Type B pancreatic cell (in vitro differentiated cells): Measurements from ENCODE around the gene KRTAP5-3. TPM values are rescaled to one million over a fixed set of nuclear protein-coding genes. Genes with fewer than 3 reads are reported as not detected.
A peak's percentile ranks its signal among the peaks of the same experiment; 100 is the strongest.

ENCODE experiments used
- DNase-seq: peaks from one replicate; pipeline ENCODE4 v3.0.0; 2021; ENCODE audit warnings: mixed read lengths; ENCODE audit not compliant: unreplicated experiment; ENCODE audit errors: extremely low spot score
- H3K27ac Mint-ChIP-seq: 2 replicates; pipeline ENCODE4 v1.8.0; 2021; ENCODE audit warnings: mild to moderate bottlenecking, mixed read lengths
- H3K27me3 Mint-ChIP-seq: 2 replicates; pipeline ENCODE4 v1.8.0; 2021; ENCODE audit warnings: mixed read lengths
- H3K36me3 Mint-ChIP-seq: 2 replicates; pipeline ENCODE4 v1.8.0; 2021; ENCODE audit warnings: mixed read lengths
- H3K4me1 Mint-ChIP-seq: one replicate; pipeline ENCODE4 v1.8.0; 2021; ENCODE audit warnings: mixed read lengths; ENCODE audit not compliant: unreplicated experiment
- H3K4me3 Mint-ChIP-seq: 2 replicates; pipeline ENCODE4 v1.8.0; 2021; ENCODE audit warnings: mild to moderate bottlenecking, mixed read lengths
- H3K9me3 Mint-ChIP-seq: 2 replicates; pipeline ENCODE4 v1.8.0; 2021; ENCODE audit warnings: mixed read lengths
- total RNA-seq: library from RNA; stranded (reverse); gene quantifications from 2 replicates; pipeline ENCODE4 v1.2.1, GENCODE V29; 2021; ENCODE audit warnings: low replicate concordance
- TF ChIP-seq, protein P1 (sequence below): fragments of 200-600 bp; sonication (generic); conservative IDR thresholded peaks from 2 replicates; pipeline ENCODE4 v1.5.0; 2021; ENCODE audit warnings: antibody characterized with exemption, mild to moderate bottlenecking

Gene KRTAP5-3
- total RNA-seq, 1 donor from 2014 or later = not detected

GRCh38 chr11:1570896-1571759, 37.1 kb downstream of the KRTAP5-3 start:
- peaks cover 31% of the 10 kb centered on the region for H3K27me3 Mint-ChIP-seq
- H3K36me3 Mint-ChIP-seq = no peaks in the 10 kb centered on the region
- no peaks in the 10 kb centered on the region for H3K9me3 Mint-ChIP-seq
- H3K27ac Mint-ChIP-seq = peak overlapping the region; percentile 84
- peak overlapping the region; percentile 74 for H3K4me3 Mint-ChIP-seq
- TF ChIP-seq, protein P1, sequence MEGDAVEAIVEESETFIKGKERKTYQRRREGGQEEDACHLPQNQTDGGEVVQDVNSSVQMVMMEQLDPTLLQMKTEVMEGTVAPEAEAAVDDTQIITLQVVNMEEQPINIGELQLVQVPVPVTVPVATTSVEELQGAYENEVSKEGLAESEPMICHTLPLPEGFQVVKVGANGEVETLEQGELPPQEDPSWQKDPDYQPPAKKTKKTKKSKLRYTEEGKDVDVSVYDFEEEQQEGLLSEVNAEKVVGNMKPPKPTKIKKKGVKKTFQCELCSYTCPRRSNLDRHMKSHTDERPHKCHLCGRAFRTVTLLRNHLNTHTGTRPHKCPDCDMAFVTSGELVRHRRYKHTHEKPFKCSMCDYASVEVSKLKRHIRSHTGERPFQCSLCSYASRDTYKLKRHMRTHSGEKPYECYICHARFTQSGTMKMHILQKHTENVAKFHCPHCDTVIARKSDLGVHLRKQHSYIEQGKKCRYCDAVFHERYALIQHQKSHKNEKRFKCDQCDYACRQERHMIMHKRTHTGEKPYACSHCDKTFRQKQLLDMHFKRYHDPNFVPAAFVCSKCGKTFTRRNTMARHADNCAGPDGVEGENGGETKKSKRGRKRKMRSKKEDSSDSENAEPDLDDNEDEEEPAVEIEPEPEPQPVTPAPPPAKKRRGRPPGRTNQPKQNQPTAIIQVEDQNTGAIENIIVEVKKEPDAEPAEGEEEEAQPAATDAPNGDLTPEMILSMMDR = no peak
- peak; percentile 71 for DNase-seq
- H3K4me1 Mint-ChIP-seq = peaks cover 5% of the 10 kb centered on the region

GRCh38 chr11:1570531-1570895, 37.8 kb downstream of the KRTAP5-3 start:
- TF ChIP-seq, protein P1 = no peak
- peak overlapping the region; percentile 84 for H3K27ac Mint-ChIP-seq
- H3K4me3 Mint-ChIP-seq = peak overlapping the region; percentile 74

GRCh38 chr11:1570001-1570453, 38.2 kb downstream of the KRTAP5-3 start:
- H3K9me3 Mint-ChIP-seq = no peaks in the 10 kb centered on the region
- H3K4me1 Mint-ChIP-seq = peaks cover 5% of the 10 kb centered on the region
- DNase-seq = no peak
- H3K27me3 Mint-ChIP-seq = peaks cover 22% of the 10 kb centered on the region
- H3K27ac Mint-ChIP-seq = peak overlapping the region; percentile 84
- H3K36me3 Mint-ChIP-seq = no peaks in the 10 kb centered on the region
- TF ChIP-seq, protein P1 = no peak
- H3K4me3 Mint-ChIP-seq = peak overlapping the region; percentile 74

More at GRCh38 chr11:1570531-1570895, 37.8 kb downstream of the KRTAP5-3 start:
- no peaks in the 10 kb centered on the region for H3K9me3 Mint-ChIP-seq
- H3K4me1 Mint-ChIP-seq = peaks cover 5% of the 10 kb centered on the region
- DNase-seq = no peak
- peaks cover 27% of the 10 kb centered on the region for H3K27me3 Mint-ChIP-seq
- H3K36me3 Mint-ChIP-seq = no peaks in the 10 kb centered on the region

GRCh38 chr11:1569251-1569780, 38.9 kb downstream of the KRTAP5-3 start:
- peaks cover 5% of the 10 kb centered on the region for H3K4me1 Mint-ChIP-seq
- no peaks in the 10 kb centered on the region for H3K9me3 Mint-ChIP-seq
- H3K4me3 Mint-ChIP-seq = peak overlapping the region; percentile 76
- no peak for DNase-seq
- peaks cover 19% of the 10 kb centered on the region for H3K27me3 Mint-ChIP-seq
- peak overlapping the region; percentile 84 for H3K27ac Mint-ChIP-seq
- TF ChIP-seq, protein P1 = no peak
- no peaks in the 10 kb centered on the region for H3K36me3 Mint-ChIP-seq

DNA sequence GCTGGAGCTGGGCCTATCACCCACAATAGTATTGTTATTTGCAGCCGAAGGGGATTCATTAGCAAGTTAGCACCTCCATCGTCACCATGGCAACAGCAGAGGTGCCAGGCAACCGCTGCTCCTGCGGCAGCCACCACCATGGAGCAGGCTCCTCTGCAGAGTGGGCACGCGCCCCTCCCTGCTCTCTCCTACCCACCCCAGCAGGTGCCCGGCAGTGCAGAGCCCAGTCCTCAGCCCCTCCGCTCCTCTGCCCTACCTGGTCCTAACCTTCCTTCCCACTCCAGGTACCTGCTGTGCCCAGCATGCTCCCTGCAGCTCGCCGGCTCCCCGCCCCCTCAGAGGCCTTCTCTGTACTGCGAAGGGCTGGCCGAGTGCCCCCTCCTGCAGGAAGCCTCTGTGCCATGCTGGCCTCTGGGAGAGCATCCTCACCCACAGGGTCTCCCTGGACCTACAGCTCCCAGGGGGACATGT, 39.8 kb downstream of the KRTAP5-3 start:
- peaks cover 5% of the 10 kb centered on the region for H3K4me1 Mint-ChIP-seq
- H3K27me3 Mint-ChIP-seq = peaks cover 12% of the 10 kb centered on the region
- H3K27ac Mint-ChIP-seq = no peak overlapping the region
- TF ChIP-seq, protein P1 = no peak
- H3K36me3 Mint-ChIP-seq = no peaks in the 10 kb centered on the region
- H3K9me3 Mint-ChIP-seq = no peaks in the 10 kb centered on the region
- DNase-seq = no peak
- H3K4me3 Mint-ChIP-seq = no peak overlapping the region
